ENCODE measurements around the gene RMI2. TPM values are rescaled to one million over a fixed set of nuclear protein-coding genes. Genes with fewer than 3 reads are reported as not detected.
A peak's percentile ranks its signal among the peaks of the same experiment; 100 is the strongest.

Gene RMI2
- total RNA-seq, 1 experiment from 2014 or later, result 9.6 TPM

DNA sequence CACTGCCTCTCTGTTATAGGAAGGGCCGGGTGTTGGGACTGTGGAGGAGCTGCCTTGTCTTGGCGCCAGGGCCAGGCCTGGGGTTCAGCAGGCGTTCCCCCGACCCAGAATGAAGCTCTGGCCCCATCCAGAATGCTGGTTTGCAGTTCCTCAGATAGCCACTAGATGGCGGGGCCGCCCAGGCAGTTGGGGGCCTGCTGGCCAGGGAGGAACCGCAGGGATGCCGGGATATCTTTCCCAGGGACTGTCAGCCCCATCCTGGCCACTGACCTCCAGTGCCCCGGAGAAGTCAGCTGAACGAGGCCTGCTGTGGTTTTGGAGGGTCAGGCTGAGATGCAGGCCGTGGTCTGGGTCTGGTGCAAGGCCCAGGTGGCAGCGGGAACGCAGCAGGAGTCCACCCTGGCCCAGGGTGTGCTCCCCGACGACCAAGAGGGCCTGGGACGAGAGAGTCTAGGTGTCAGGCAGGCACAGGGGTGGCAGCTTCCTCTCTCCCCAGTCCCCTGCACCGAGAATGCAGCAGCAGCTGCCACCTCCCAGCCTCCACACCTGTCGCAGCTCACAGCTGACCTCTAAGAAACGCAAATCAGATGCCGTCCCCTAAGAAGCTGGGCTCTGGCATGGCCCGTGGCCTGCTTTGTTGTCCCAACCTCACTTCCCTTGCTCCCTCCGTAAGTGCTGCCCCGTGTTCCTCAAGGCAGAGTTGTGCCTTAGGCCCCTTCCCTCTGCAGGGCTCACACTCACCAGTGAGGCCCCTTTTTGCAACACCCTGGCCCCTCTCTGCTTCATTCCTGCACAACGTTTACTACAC, 51.2 kb downstream of the RMI2 start:
- DNase-seq (ENCODE audit: extremely low read depth, low read depth), result peak; percentile 67

DNA sequence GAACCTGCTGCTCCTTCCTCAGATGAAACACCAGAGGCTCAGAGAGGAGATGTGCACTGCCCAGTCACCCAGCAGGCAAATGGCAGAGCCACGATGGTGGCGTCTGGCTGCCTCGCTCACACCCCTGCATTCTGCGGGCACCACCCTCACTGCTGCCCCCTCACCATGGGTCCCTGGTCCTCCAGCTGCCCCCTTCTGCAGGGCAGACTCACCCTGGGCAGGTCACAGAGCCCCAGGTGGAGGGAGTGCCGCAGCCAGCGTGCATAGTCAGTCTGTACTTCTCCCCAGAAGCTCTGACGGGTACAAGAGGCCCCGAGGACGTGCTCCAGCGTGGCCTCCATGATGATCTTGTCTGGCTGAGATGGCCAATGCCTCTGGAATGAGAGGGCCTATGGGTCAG, 52.9 kb downstream of the RMI2 start:
- no peak for DNase-seq (ENCODE audit: extremely low read depth, low read depth)

DNA sequence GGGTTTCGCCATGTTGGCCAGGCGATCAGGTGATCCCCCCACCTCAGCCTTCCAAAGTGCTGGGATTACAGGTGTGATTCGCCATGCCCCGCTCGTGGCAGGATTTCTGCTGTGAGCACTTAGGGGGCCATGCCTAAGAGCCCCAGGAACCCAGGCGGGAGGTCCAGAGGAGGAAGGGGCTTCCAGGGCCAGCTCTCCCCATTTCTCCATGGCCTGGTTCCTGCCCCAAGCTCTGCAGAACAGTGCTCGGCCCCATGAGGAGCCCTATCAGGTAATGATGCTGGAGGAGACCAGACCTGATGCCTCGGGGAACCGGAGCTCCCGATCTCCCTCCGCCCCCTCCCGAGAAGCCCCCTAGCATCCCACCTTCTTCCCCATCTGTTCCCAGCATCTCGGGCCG, 53.6 kb downstream of the RMI2 start:
- DNase-seq (ENCODE audit: extremely low read depth, low read depth), result no peak

DNA sequence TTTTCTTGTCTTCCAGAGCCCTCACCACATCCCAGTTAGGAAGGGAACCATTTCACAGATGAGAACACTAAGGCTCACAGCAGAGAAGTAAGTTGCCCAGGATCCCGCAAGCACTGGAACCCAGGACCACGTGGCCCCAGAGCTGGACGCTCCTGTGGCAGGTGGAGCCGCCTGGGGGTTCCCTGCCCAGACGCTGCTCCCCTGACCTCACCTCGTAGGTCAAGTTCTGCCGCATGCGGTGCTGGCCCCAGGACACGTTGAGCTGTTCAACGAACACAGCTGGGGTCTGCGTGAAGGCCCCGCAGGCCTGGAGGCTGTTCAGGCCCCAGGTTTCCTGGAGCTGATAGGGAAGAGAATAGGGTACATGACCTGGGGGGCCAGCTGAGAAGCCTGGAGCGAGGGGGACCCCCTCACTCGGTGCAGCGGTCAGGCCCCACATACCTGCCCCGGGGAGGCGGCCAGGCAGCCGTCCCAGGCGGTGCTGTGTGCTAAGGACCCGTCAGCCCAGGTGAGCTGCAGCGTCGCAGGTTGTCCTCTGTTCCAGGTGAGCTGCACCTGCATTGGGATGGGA, 54.1 kb downstream of the RMI2 start:
- no peak for DNase-seq (ENCODE audit: extremely low read depth, low read depth)

DNA sequence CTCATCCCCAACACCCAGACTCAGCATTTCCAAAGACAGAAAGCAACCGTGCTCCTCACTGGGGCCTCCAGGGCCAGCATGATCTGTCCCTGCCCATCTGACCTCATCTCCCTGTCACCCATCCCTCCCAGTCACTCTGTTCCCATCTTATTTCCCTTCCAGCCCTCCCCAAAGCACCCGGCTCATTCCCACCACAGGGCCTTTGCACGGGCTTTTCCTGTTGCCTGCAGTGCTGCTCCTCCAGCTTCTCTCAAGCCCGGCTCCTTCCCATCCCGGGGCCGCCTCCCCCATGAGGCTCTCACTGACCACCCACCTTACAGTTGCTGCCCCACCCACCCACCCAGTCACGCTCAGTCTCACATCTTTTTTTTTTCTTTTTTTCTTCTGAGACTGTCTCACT, 54.8 kb downstream of the RMI2 start:
- DNase-seq (ENCODE audit: extremely low read depth, low read depth), result no peak

Small RNA genes within 50 kb of the gene (small RNA-seq; reads per million reads assigned to genes)
- gene AC099489.2, result 0 reads per million in 2 experiments
- gene MIR548H2, result 0 reads per million in 2 experiments
- gene RF00019, result 0 reads per million in 2 experiments

Other genes starting within 250 kb of the RMI2 start
- 0.75 and 1.1 TPM in 2 replicates for gene SOCS1, start 89.3 kb upstream of the RMI2 start, total RNA-seq (2014; rRNA removed; shearing (Covaris generic))
- gene TNP2, start 76.1 kb upstream of the RMI2 start, total RNA-seq (2014; rRNA removed; shearing (Covaris generic)), result not detected in 2 replicates
- not detected in 2 replicates for gene PRM3, start 71.8 kb upstream of the RMI2 start, total RNA-seq (2014; rRNA removed; shearing (Covaris generic))
- not detected in 2 replicates for gene PRM2, start 69.0 kb upstream of the RMI2 start, total RNA-seq (2014; rRNA removed; shearing (Covaris generic))
- not detected in 2 replicates for gene PRM1, start 64.1 kb upstream of the RMI2 start, total RNA-seq (2014; rRNA removed; shearing (Covaris generic))
- 58.2 and 63.5 TPM in 2 replicates for gene LITAF, start 241.5 kb downstream of the RMI2 start, total RNA-seq (2014; rRNA removed; shearing (Covaris generic))

Data from NCI-H460 (cell line).